G401 (cell line): Measurements from ENCODE around the gene DYRK3. TPM values are rescaled to one million over a fixed set of nuclear protein-coding genes. Genes with fewer than 3 reads are reported as not detected.
"Not testable (repeated sequence)": the region's sequence is repeated elsewhere in the genome, so short reads cannot be mapped to it uniquely, and the experiment has no call there.

Experiments used
- DNase-seq: peaks from one replicate; pipeline ENCODE4 v3.0.0-alpha.2; 2015; ENCODE audit warnings: low spot score
- in situ Hi-C: cut with HindIII; loops from 2 replicates; pipeline ENCODE4 v1.10.0; 2016; ENCODE audit warnings: low sequenced_read_pairs, mixed read lengths
- total RNA-seq: library from RNA; depleted of rRNA; stranded (reverse); fragments of >200 nt; shearing (Covaris generic); gene quantifications from 2 replicates; pipeline ENCODE4 v1.2.3, GENCODE V29; 2014

DYRK3 gene
- total RNA-seq, 1 experiment from 2014 or later = 22.2 TPM

DNA sequence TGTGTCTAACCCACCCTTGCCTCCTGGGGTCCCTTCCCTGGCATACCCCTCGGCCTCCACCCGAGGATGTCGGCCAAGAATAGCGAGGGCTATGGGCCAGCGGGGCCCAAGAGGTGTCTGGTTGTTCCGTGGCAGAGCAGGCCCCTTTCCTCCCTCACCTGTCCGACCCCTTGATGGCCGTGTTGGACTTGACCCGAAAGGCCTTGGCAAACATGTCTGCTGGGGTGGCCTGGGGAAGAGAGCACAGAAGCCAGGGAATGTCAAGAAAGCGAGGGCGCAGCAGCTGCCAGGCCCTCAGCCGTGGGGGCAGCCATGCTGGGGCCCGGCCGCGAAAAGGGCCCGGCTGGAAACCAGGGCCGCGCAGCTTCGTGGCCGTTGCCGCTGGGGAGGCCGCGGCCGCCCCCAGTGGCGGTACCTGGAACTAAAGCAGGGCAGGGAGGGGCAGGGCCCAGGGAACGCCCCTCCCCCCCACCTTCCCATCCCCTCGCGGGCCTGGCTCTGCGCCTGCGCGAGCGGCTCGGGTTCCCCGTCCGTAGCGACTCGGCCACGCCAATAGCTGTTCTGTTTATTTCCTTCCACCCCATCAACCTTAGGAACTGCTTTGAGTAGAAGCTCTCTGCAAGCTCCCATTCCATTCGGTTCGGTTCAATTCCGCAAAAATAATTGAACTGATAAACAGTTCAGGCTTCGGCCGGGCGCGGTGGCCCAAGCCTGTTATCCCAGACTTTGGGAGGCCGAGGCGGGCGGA is 23.0 kb upstream of the DYRK3 start, which contains the start of gene EIF2D:
TSS of gene EIF2D (minus strand) at position 337 of the 748 bp plus-strand sequence. CDS start at position 214, 123 bp downstream.
- DNase-seq = peak; percentile 95
- in situ Hi-C loops = no loop called here

DNA sequence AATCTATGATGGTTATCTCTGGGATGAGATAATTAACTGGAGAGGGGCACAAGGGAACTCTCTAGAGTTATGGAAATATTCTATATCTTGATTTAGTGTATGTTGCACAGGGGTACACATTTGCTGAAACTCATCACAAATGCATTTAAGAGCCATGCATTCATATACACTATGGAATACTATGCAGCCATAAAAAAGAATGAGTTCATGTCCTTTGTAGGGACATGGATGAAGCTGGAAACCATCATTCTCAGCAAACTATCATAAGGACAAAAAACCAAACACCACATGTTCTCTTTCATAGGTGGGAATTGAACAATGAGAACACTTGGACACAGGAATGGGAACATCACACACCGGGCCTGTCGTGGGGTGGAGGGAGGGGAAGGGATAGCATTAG is 8.9 kb upstream of the DYRK3 start:
- DNase-seq, in situ Hi-C loops: not testable (repeated sequence)

DNA sequence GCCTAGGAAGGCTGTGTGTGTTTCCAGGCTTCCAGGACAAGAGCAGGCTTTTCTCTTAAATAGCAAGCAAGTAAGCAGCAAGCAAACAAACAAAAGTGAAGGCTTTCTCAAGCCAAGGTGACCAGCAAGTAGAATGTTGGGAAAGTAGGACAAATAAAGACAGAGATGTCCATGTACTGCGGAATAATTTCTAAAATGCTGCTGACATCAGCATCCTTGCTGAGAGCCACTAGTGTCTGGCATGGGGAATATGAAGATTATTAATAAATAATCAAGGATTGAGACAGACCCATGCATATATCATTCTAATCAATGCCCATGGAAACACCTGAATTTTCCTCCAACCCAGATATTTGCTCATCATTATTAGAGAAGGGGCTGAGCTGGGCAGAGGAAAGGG is 6.4 kb upstream of the DYRK3 start:
- DNase-seq = no peak
- in situ Hi-C loops = no loop called here

DNA sequence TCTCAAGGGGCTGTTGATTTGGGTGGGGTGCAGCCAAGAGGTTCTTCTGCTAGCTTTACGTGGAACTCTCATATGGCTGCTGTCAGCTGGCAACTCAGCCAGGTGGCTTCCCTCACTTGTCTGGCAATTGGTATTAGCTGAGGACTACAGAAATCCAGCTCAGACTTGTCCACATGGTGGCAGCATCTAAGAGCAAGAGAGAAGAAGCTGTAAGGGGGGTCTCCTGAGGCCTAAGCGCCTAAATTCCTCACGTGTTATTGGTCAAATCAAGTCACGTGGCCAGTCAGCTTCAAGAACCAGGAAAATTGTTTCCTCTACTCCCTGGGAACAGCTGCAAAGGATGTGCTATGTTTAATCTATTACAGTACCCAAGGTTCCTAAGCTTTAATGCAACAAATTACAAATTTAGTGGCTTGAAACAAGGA is 4.2 kb upstream of the DYRK3 start:
- in situ Hi-C loops = no loop called here
- DNase-seq = peak; percentile 67

DNA sequence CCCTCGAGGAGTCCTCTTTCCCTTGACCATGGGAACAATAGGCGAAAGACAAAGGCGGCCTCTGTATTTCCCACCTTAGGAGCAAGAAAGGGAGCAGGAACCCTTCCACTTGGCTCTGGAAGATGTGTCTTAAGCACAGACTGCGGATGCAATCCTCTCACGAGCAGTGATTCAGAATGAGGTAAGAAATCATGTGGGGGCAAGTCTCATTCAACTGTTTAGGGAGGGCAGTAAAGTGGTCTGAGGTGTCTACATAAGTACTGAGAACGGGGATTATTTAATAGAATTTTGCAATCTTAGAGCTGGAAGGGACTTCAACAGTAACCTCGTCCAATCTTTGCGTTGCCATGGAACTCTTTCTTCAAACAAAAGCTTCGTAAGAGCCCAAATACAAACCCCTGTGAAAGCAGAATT is 1.6 kb upstream of the DYRK3 start:
- DNase-seq = no peak
- in situ Hi-C loops = no loop called here

DNA sequence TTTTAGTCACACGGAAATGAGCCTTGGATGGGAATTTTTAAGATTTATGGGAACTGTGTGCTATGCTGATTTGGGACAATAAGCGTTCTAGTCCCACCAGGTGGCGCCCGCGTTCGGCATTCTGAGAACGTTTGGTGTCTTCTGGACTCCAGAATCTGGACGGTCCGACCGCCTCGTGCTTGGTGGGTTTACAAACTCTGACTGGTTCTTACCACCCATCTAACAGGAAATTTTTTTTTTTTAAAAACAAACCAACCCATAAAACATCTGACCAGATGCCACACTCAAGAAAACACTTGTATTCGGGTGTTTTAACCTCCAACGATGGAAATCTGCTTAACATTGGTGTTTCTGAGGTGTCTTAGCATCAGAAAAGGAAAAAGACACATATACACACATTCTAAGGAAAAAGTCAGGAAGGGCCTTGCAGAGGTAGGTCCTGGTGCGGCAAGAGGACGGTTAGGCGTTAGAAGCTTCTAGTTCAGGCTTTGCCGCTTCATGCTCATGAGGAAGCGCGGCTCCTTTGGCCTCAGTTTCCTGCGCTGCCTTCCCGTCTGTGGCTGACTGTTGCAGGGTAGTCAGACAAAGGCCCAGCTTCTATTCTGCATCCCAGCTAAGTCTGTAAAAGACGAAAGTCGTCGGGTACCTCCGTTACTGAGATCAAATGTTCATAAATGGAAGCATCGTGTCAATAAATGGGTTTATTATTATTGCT is 814 bp upstream of the DYRK3 start:
- in situ Hi-C loops = no loop called here
- peak; percentile 90 for DNase-seq

DNA sequence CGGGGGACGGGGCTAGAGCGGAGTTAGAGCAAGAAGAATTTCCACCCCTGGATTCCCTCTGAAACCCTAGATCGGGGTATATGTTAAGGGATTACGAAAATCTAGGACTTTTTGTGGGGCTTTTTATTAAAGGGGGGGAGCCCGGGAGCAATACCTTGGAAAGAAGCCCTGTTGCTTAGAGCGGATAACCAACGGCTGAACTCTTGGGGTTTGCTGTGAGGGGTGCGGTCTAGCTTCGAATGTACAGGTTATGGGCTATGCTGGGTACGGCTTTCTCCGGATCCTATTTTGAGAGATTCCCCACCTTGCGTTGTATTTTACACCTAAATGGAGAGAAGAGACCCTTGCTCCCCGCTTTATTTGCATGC is 626 bp downstream of the DYRK3 start:
- peak; percentile 27 for DNase-seq
- in situ Hi-C loops = no loop called here

DNA sequence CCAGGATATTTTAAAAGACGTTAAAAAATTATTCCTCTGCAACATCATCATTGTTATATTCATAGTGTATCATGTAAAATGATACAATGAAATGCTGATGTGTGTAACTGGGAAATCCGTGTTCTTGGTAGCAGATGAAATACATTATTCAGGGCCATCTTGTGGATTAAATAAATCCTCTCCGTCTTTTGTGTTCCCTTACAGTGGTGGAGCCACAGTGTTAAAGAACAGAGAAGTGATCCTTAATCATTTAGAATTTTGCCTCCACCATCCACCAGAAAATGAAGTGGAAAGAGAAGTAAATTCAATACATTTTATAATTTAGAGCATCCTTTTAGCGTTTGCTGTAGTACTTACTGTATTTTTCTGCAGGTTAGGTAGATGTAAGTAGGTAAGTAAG is 1.3 kb downstream of the DYRK3 start:
- in situ Hi-C loops = no loop called here
- DNase-seq = peak; percentile 21

DNA sequence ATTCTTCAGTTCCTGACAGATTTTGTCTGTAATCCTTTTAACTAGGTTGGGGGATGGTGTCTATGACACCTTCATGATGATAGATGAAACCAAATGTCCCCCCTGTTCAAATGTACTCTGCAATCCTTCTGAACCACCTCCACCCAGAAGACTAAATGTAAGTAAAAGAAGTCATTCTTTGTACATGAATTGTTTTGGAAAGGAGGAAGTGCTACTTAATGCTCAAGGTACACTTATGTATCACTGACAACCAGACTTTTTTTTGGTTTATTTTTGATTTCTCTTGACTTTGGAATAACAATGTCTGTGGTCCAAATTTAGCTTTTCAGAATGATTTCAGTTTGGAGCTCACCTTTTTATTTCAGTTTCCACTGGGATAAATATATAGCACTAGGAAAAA is 2.3 kb downstream of the DYRK3 start:
- DNase-seq = no peak
- in situ Hi-C loops = no loop called here

DNA sequence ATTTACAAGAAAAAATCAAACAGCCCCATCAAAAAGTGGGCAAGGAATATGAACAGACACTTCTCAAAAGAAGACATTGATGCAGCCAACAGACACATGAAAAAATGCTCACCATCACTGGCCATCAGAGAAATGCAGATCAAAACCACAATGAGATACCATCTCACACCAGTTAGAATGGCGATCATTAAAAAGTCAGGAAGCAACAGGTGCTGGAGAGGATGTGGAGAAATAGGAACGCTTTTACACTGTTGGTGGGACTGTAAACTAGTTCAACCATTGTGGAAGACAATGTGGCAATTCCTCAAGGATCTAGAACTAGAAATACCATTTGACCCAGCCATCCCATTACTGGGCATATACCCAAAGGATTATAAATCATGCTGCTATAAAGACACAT is 6.7 kb downstream of the DYRK3 start:
- DNase-seq, in situ Hi-C loops: not testable (repeated sequence)

DNA sequence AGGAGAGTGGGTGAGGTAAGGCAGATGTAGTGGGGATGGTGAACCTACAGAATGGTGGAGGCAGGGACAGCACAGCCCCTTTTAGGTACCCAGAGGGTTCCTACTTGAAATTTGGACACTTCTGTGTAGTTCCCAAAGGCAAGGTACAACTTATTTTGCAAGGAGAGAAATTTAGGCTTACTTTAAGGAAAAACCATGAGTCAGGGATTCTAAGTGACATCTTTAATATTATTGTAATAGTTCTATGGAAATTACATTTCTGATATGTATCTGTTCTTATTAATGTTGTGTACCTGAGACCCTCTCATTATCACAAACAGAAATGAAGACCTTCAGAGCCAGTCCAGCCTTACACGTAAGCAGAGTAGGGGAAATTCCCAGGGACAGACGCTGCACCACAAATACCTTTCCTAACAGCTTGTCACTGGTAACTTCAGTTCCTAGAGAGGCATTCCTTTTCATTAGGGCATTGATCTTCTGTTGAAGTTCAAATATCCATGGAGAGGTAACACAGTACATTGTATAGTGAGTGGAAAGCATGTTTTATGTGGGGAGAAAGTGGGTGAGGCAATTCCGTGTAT is 7.9 kb downstream of the DYRK3 start:
- no peak for DNase-seq

DNA sequence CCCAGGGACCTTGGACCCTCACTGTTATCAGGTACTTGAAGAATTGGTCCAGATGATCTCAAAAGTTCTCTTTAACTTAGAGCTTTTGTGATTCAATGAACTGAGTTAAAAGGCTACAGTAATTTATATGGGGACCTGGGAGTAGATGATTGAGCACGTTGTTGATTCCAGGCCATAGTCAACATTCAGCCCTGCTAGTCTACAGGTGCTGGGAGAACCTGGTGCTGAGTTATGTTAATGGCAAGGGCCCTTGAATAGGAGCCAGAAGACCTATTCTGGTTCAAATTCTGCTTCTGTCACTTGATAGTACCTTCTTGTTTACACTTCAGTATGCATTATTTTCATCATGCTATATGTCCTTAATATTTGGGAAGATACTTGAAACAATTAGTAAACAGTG is 11.2 kb downstream of the DYRK3 start:
- in situ Hi-C loops = no loop called here
- no peak for DNase-seq

More for the DNA sequence above, 7.9 kb downstream of the DYRK3 start:
- in situ Hi-C loops = no loop called here

DNA sequence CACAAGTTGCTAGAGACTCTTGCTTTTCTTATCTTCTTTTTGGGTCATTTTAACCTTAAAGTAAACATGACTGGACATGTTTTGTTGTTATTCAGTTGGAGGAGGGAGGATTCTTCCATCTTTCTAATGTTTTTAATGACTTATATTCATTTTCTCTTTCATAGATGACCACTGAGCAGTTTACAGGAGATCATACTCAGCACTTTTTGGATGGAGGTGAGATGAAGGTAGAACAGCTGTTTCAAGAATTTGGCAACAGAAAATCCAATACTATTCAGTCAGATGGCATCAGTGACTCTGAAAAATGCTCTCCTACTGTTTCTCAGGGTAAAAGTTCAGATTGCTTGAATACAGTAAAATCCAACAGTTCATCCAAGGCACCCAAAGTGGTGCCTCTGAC is 11.9 kb downstream of the DYRK3 start:
- DNase-seq = no peak
- in situ Hi-C loops = no loop called here

DNA sequence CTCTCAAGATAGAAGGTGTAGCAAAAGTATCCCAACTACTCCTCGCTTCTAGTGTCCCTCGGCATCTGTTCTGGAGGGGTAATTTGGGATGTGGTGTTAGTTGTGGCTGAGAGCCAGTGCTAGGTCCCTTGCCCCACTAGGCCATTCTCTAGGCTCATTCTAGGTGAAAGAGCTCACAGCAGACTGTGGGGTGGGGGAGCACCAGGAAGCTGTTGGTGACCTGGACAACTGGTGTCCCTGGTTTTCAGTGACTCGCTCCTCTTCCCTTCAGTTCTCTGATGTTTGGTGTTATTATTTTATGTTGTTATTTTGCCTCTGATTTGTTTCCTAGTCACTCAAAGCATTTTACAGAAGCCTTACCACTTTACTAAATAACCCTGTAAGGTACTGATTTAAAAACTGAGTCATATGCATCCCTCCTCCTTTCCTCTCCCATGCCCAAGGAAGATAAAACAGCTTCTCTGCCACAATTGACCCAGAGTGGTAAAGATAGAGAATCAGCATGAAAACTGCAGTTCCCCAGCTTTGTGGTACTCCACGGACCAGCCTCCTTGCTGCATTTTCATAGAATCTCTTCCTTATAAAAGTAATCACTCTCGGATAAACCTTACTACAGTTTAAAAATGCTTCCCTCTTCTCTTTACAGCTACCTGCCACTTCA is 14.1 kb downstream of the DYRK3 start:
- in situ Hi-C loops = no loop called here

DNA sequence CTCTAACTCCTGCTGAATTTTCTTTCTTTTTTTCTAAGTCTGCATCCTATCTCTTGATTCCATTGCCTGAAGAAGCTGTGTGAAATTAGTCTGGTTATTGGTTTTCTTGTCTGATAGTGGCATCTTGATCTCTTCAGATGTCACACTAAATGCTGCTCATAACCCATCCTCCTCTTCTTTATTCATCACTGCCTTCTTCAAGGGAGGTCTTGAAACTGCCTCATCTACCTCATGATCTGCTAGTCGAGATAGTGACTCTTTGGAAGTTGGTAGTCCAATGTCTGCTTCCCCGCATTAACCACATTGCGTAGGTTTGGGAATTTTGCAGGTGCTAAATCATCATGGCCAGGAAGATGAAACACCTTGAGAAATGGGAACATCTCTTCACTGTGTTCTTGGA is 15.7 kb downstream of the DYRK3 start:
- in situ Hi-C loops = no loop called here
- DNase-seq = no peak

More for the DNA sequence above, 14.1 kb downstream of the DYRK3 start:
- no peak for DNase-seq

DNA sequence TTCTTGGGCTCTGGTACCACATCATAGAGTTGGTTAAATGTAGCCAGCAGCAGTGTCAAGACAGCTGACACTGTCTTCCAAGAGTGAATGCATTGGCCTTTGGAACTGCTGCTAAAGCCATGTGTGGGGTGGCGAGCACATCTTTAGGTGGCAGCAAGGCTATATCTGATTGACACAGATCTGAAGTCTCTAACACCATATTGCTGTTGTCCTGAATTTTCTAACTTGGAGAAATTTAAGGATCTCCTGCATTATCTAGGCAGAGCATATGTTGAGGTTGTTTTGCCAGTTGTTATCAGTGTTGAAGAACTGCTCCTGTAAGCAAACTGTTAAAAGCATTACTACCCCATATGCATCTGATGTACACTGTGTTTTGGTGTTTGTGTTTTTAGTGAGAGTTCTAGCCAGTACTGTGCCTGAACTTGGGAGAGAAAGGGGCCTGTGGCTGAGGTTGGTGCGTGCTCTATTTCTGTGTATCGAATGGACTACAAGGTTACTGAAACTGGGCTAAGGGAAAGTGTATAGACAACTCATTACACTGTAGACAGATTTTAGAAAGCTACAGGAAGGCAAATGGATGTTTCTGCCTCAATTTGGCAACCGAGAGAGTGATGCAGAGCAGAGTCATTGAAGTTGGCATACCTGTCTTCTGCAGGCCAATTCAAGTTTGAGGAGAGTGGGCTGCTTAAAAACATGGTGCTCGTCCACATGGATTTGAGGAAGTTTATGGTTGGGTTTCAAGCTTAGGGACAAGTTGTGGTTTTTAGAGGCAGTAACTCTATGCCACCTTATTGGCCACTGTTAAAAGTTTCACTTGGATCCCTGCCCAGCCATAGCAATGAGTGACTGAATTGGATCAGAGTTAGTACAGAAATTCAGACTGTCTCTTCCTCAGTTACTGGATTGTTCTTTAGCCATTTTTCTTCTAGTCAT is 16.9 kb downstream of the DYRK3 start:
- no peak for DNase-seq
- in situ Hi-C loops = no loop called here

DNA sequence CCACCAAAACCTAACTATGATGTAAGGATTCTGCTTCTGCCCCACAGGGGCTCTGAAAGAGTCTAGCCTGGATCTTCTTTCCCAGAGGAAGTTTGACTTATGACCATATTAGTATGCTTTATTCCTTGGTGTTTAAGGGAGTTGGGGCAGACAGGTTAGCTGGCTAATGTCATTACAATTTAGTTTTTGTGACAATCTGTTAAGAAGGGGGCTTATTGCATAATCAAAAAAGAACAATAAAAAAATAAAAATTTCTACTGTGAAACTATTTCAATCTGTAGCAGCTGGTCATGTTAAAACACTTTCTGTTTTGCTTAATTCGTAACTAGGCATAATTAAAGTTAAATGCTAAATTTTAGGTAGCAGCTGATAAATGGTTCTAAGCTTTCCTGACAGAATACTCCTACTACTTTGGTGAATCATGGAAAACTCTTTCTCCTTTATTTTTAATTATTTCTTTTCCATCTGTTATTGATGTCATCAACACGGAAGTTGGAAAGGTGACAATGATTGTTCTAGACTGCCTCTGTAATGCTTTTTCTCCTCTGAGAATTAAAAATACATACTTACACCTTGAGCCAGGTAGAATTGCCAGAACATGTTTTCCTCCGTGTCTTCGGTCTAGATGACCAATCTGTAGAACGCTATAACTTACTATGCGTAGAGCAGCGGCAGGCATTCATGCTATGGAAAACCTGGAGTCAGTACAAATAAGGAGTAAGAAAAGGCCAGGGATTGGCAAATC is 18.6 kb downstream of the DYRK3 start:
- no peak for DNase-seq
- in situ Hi-C loops = no loop called here

DNA sequence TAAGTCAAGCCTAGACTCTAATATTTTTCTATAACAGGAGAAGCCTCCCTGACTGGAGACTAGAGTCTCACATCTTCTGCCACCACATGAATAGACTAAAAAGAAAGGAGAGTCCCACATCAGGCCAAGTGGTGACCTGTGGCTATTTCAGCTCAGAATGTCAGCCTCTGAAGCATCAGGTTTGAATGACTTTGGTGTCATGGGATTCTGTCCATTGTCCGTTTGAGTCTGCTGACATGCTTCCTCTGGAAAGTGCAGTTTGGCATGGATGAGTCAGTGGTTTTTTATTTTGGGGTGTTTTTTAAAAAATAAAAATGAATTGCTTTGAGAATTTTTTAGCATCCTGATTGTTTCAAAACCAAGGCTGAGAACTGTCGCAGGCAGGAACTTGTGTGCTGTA is 19.5 kb downstream of the DYRK3 start:
- DNase-seq = no peak
- in situ Hi-C loops = no loop called here
